Measurements from ENCODE around the gene KRT86.

- TF ChIP-seq CTCF (IDR thresholded peaks at IDR 0.05; ENCODE audit: control extremely low read depth in 1 of 3, insufficient read depth in 1 of 3, low read depth in 1 of 3, low read length in 3 of 3) (no peak), EZH2 (IDR thresholded peaks at IDR 0.05; ENCODE audit: low read depth, low read length, severe bottlenecking) (no peak), SRF (IDR thresholded peaks at IDR 0.05; ENCODE audit: low read depth, low read length) (no peak), ZNF274 (IDR thresholded peaks at IDR 0.05; ENCODE audit: borderline replicate concordance, extremely low read depth, low read length) (no peak)
Observed at GRCh38 chr12:52246720-52247621, 27.5 kb upstream of the KRT86 start.
